Measurements from ENCODE around the gene BSG. TPM values are rescaled to one million over a fixed set of nuclear protein-coding genes. Genes with fewer than 3 reads are reported as not detected.
A peak's percentile ranks its signal among the peaks of the same experiment; 100 is the strongest.

The BSG gene
- total and polyA plus RNA-seq, 2 donors (not counting 1 experiment from before 2014, with no cell fraction given) = 246 to 325 TPM

- no peaks in the 10 kb centered on the region for H3K27me3 ChIP-seq (ENCODE audit: control insufficient read depth, insufficient read depth, low read length)
- H3K4me2 ChIP-seq (ENCODE audit: extremely low read depth, insufficient read depth, low read length) = no peak overlapping the region
- H3K79me2 ChIP-seq (ENCODE audit: control insufficient read depth, insufficient read depth, low read length) = no peaks in the 10 kb centered on the region
- H2AFZ ChIP-seq (ENCODE audit: low read length) = no peak overlapping the region
- H3K9me3 ChIP-seq (ENCODE audit: control insufficient read depth, insufficient read depth, low read depth, low read length) = no peaks in the 10 kb centered on the region
- no peak overlapping the region for H3K4me3 ChIP-seq (replicated peaks in 1 of 4; ENCODE audit: control extremely low read depth in 1 of 4, insufficient read depth in 1 of 4, low read depth in 3 of 4, low read length in 4 of 4)
- H3K9ac ChIP-seq (ENCODE audit: insufficient read depth, low read length) = no peak overlapping the region
- no peaks in the 10 kb centered on the region for H4K20me1 ChIP-seq (ENCODE audit: control insufficient read depth, extremely low read depth, insufficient read depth, low read length)
- H3K36me3 ChIP-seq (ENCODE audit: control insufficient read depth, insufficient read depth, low read length) = no peaks in the 10 kb centered on the region
- H3K4me1 ChIP-seq (ENCODE audit: control insufficient read depth, extremely low read depth, insufficient read depth, low read length) = peaks cover 9% of the 10 kb centered on the region
- H3K27ac ChIP-seq (ENCODE audit: insufficient read depth, low read length) = peak overlapping the region; percentile 78
- TF ChIP-seq EZH2 (IDR thresholded peaks at IDR 0.05; ENCODE audit: low read length, missing control alignments) (no peak), CTCF (conservative IDR thresholded peaks at IDR 0.05 in 1 of 2, IDR thresholded peaks at IDR 0.05 in 1 of 2; ENCODE audit: low read depth in 1 of 2, low read length in 2 of 2) (no peak)
- no peak for DNase-seq (ENCODE audit: low read depth in 2 of 2)
Measured at GRCh38 chr19:610071-610800, 37.8 kb downstream of the BSG start.

- no peaks in the 10 kb centered on the region for H3K36me3 ChIP-seq (ENCODE audit: control insufficient read depth, insufficient read depth, low read length)
- no peak overlapping the region for H3K4me3 ChIP-seq (replicated peaks in 1 of 4; ENCODE audit: control extremely low read depth in 1 of 4, insufficient read depth in 1 of 4, low read depth in 3 of 4, low read length in 4 of 4)
- H3K27ac ChIP-seq (ENCODE audit: insufficient read depth, low read length) = peak overlapping the region; percentile 78
- H2AFZ ChIP-seq (ENCODE audit: low read length) = peak overlapping the region; percentile 47
- peak overlapping the region; percentile 60 for H3K9ac ChIP-seq (ENCODE audit: insufficient read depth, low read length)
- H3K27me3 ChIP-seq (ENCODE audit: control insufficient read depth, insufficient read depth, low read length) = no peaks in the 10 kb centered on the region
- DNase-seq (ENCODE audit: low read depth in 2 of 2) = peak; percentile 69 to 89
- H3K9me3 ChIP-seq (ENCODE audit: control insufficient read depth, insufficient read depth, low read depth, low read length) = no peaks in the 10 kb centered on the region
- peaks cover 9% of the 10 kb centered on the region for H3K4me1 ChIP-seq (ENCODE audit: control insufficient read depth, extremely low read depth, insufficient read depth, low read length)
- no peak for TF ChIP-seq CTCF (conservative IDR thresholded peaks at IDR 0.05 in 1 of 2, IDR thresholded peaks at IDR 0.05 in 1 of 2; ENCODE audit: low read depth in 1 of 2, low read length in 2 of 2)
- TF ChIP-seq EZH2 (IDR thresholded peaks at IDR 0.05; ENCODE audit: low read length, missing control alignments) = no peak
- no peaks in the 10 kb centered on the region for H4K20me1 ChIP-seq (ENCODE audit: control insufficient read depth, extremely low read depth, insufficient read depth, low read length)
- peak overlapping the region; percentile 54 for H3K4me2 ChIP-seq (ENCODE audit: extremely low read depth, insufficient read depth, low read length)
- no peaks in the 10 kb centered on the region for H3K79me2 ChIP-seq (ENCODE audit: control insufficient read depth, insufficient read depth, low read length)
Measured at GRCh38 chr19:610801-611480, 38.5 kb downstream of the BSG start.

GRCh38 chr19:611481-611868 lies 39.1 kb downstream of the BSG start:
- TF ChIP-seq CTCF (conservative IDR thresholded peaks at IDR 0.05 in 1 of 2, IDR thresholded peaks at IDR 0.05 in 1 of 2; ENCODE audit: low read depth in 1 of 2, low read length in 2 of 2) = no peak
- no peak for TF ChIP-seq EZH2 (IDR thresholded peaks at IDR 0.05; ENCODE audit: low read length, missing control alignments)
- H3K79me2 ChIP-seq (ENCODE audit: control insufficient read depth, insufficient read depth, low read length) = no peaks in the 10 kb centered on the region
- peaks cover 9% of the 10 kb centered on the region for H3K4me1 ChIP-seq (ENCODE audit: control insufficient read depth, extremely low read depth, insufficient read depth, low read length)
- peak overlapping the region; percentile 78 for H3K27ac ChIP-seq (ENCODE audit: insufficient read depth, low read length)
- no peak overlapping the region for H3K4me3 ChIP-seq (replicated peaks in 1 of 4; ENCODE audit: control extremely low read depth in 1 of 4, insufficient read depth in 1 of 4, low read depth in 3 of 4, low read length in 4 of 4)
- no peaks in the 10 kb centered on the region for H3K9me3 ChIP-seq (ENCODE audit: control insufficient read depth, insufficient read depth, low read depth, low read length)
- DNase-seq (ENCODE audit: low read depth in 2 of 2) = peak; percentile 87 to 99
- H4K20me1 ChIP-seq (ENCODE audit: control insufficient read depth, extremely low read depth, insufficient read depth, low read length) = no peaks in the 10 kb centered on the region
- no peaks in the 10 kb centered on the region for H3K27me3 ChIP-seq (ENCODE audit: control insufficient read depth, insufficient read depth, low read length)
- H3K36me3 ChIP-seq (ENCODE audit: control insufficient read depth, insufficient read depth, low read length) = no peaks in the 10 kb centered on the region
- no peak overlapping the region for H3K4me2 ChIP-seq (ENCODE audit: extremely low read depth, insufficient read depth, low read length)
- no peak overlapping the region for H3K9ac ChIP-seq (ENCODE audit: insufficient read depth, low read length)
- H2AFZ ChIP-seq (ENCODE audit: low read length) = no peak overlapping the region
